HL-60 (cell line): ENCODE measurements around the gene GDPD4.

Experiments used
- CTCF ChIP-seq: IDR thresholded peaks from one replicate; pipeline ENCODE4 v1.5.1; 2011; ENCODE audit warnings: low read length, control low read depth, inconsistent platforms; ENCODE audit not compliant: insufficient read depth
- POLR2AphosphoS5 ChIP-seq: IDR thresholded peaks from 2 replicates; pipeline ENCODE4 v1.6.1; 2012; ENCODE audit warnings: low read depth

GRCh38 chr11:77191823-77192495, 109.5 kb downstream of the GDPD4 start:
- no peak for TF ChIP-seq POLR2AphosphoS5
- peak; percentile 8 for TF ChIP-seq CTCF
